Cardiac ventricle fibroblast (primary cell): ENCODE measurements around the gene KANSL1. TPM values are rescaled to one million over a fixed set of nuclear protein-coding genes. Genes with fewer than 3 reads are reported as not detected.

Experiments
- total RNA-seq: library from RNA; depleted of rRNA; stranded (reverse); fragments of >200 nt; gene quantifications from 2 replicates; pipeline ENCODE4 v1.2.3, GENCODE V29; 2015

KANSL1 gene, protein sequence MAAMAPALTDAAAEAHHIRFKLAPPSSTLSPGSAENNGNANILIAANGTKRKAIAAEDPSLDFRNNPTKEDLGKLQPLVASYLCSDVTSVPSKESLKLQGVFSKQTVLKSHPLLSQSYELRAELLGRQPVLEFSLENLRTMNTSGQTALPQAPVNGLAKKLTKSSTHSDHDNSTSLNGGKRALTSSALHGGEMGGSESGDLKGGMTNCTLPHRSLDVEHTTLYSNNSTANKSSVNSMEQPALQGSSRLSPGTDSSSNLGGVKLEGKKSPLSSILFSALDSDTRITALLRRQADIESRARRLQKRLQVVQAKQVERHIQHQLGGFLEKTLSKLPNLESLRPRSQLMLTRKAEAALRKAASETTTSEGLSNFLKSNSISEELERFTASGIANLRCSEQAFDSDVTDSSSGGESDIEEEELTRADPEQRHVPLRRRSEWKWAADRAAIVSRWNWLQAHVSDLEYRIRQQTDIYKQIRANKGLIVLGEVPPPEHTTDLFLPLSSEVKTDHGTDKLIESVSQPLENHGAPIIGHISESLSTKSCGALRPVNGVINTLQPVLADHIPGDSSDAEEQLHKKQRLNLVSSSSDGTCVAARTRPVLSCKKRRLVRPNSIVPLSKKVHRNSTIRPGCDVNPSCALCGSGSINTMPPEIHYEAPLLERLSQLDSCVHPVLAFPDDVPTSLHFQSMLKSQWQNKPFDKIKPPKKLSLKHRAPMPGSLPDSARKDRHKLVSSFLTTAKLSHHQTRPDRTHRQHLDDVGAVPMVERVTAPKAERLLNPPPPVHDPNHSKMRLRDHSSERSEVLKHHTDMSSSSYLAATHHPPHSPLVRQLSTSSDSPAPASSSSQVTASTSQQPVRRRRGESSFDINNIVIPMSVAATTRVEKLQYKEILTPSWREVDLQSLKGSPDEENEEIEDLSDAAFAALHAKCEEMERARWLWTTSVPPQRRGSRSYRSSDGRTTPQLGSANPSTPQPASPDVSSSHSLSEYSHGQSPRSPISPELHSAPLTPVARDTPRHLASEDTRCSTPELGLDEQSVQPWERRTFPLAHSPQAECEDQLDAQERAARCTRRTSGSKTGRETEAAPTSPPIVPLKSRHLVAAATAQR (N-terminal part only)
- total RNA-seq, result 46.5 and 49.6 TPM in 2 replicates

DNA sequence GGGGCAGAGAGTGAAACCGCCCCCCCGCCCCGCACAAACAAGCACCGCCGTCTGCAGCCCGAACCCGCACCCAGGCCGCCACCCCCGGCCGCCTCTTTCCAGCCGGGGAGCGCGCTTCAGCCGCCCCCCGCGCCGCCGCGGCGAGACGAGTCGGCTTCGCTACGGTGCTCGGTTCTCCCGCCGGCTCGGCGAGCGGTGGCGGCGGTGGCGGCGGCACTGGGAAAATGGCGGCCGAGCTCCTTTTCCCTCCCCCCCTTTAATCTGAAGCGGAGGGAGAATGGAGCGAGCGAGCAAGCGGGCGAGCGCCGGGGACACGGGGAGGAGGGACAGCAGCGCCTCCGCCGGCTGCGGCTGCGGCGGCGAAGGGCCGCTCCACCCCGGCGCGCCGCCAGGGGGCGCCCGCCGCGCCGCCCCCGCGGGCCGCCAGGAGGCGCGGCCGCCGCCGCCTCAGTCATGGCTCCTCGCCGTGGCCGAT is at the start of gene KANSL1:
TSS of gene KANSL1 (minus strand) at position 279 of the 475 bp plus-strand sequence. CDS start 21,286 bp downstream, outside the sequence.

DNA sequence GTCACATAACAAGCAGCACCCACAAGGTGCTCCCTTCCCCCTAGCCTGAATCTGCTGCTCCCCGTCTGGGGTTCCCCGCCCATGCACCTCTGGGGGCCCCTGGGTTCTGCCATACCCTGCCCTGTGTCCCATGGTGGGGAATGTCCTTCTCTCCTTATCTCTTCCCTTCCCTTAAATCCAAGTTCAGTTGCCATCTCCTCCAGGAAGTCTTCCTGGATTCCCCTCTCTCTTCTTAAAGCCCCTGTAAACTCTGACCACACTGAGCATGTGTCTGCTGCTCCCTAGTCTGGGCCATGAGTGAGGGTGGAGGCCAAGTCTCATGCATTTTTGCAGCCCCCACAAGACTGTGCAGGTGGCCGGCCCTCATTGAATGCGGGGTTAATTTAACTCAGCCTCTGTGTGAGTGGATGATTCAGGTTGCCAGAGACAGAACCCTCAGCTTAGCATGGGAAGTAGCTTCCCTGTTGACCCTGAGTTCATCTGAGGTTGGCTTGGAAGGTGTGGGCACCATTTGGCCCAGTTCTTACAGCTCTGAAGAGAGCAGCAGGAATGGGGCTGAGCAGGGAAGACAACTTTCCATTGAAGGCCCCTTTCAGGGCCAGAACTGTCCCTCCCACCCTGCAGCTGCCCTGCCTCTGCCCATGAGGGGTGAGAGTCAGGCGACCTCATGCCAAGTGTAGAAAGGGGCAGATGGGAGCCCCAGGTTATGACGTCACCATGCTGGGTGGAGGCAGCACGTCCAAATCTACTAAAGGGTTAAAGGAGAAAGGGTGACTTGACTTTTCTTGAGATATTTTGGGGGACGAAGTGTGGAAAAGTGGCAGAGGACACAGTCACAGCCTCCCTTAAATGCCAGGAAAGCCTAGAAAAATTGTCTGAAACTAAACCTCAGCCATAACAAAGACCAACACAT is 194.0 kb downstream of the KANSL1 start, which contains the start of gene STH:
TSS of gene STH (plus strand) at position 264 of the 913 bp plus-strand sequence. CDS start at position 294, 30 bp downstream.

Other genes starting within 250 kb of the KANSL1 start
- gene STH, start 194.2 kb downstream of the KANSL1 start, total RNA-seq, result not detected in 2 replicates
- gene LRRC37A, start 101.7 kb upstream of the KANSL1 start, total RNA-seq, result 0.39 and 0.56 TPM in 2 replicates
- gene ARL17B, start 168.3 kb upstream of the KANSL1 start, total RNA-seq, result 6.9 and 8.8 TPM in 2 replicates